Activated CD8-positive, alpha-beta memory T cell treated with anti-CD3 and anti-CD28 coated beads for 1 hour (primary cell): ENCODE measurements around the gene TAS2R46.
"Not testable (repeated sequence)": the region's sequence is repeated elsewhere in the genome, so short reads cannot be mapped to it uniquely, and the experiment has no call there.

Source experiments
- DNase-seq, 2 donors: peaks; one replicate each; pipeline ENCODE4 v3.0.0-alpha.2; 2020; ENCODE audit warnings: low read depth in 1 of 2; ENCODE audit errors: extremely low read depth in 1 of 2

The TAS2R46 gene

DNA sequence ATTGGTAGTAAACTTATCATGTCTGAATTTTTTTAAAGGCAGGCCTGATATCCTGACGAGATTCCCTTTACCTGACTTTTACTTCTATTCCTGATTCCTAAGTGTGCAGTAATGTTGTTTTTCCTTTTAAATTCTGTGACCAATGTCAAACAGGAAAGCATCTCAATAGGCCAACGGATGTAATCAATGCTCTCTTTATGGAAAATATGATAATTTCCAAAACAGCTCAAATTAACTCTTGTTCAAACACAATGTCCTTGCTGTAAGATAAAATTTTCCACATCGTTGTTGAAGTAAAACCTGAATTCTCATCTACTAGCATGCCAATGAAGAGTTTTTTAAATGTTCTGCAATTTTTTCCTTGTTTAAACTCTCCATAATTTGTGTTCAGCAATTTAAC is 22.9 kb downstream of the TAS2R46 start:
- no peak for DNase-seq

DNA sequence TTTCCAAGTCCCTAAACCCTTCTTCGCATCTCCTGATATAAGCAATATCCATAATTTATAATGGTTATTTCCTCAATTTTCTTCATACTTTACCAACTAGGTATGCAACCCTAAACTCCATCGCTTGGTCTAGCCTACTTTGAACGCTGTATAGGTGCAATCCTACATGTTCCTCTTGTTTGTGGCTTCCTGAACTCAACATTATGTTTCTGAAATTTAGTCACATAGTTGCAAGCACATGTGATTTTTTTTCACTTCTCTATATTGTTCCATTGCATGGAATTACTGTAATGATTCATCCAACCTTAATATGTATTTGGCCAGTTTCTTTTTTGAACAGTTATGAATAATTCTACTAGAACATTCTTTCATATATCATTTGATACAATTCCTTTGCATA is 28.1 kb downstream of the TAS2R46 start:
- DNase-seq, result not testable (repeated sequence)

DNA sequence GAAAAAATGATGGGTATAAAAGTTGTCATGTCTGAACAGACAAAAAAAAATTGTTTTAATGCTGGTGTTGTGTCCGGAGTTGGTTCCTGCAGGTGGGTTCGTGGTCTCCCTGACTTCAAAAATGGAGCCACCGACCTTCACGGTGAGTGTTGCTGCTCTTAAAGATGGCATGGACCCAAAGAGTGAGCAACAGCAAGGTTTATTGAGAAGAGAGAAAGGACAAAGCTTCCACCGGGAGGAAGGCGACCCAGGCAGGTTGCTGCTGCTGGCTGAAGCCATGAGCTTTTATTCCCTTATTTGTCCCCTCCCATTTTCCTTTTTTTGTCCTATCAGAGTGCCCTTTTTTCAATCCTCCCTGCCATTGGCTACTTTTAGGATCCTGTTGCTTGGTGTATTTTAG is 30.8 kb downstream of the TAS2R46 start, which contains the start of gene TAS2R31:
TAS2R31 (minus strand) TSS at position 101 of the 400 bp plus-strand sequence; CDS start at position 29, 72 bp downstream.
- DNase-seq, result no peak

DNA sequence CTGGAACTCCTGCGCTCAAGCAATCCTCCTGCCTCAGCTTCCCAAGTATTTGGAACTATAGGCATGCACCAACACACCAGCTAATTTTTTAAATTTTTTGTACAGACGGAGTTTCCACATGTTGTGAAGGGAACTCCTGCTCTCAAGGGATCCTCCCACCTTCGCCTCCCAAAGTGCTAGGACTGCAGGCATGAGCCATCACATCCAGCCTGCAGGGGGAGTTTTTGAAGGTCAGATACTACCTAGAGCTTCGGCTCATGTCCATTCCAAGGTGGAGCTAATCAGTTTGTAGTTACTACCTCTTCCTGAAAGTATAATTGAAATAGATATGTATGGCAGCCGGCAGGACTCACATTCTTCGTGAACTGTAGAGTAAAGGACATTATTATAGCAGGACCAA is 36.0 kb downstream of the TAS2R46 start:
- no peak for DNase-seq

DNA sequence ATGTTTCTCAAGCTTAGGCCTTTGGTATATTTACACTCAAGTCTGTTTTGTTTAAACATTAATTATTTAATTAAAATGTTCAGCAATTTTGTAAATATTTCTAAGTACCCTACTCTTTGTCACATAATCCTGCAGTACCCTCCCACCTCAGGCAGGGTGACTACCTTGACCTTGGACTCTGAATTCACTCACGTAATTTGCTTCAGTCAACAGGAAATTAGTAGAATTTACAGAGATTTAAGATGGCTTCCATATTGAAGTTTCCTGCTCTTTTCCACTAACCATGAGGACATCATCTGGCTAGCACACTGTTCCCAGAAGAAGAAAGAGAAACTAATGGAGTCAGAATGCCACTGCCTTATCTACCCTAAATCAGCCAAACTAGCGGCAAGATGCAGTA is 38.7 kb downstream of the TAS2R46 start:
- no peak for DNase-seq

DNA sequence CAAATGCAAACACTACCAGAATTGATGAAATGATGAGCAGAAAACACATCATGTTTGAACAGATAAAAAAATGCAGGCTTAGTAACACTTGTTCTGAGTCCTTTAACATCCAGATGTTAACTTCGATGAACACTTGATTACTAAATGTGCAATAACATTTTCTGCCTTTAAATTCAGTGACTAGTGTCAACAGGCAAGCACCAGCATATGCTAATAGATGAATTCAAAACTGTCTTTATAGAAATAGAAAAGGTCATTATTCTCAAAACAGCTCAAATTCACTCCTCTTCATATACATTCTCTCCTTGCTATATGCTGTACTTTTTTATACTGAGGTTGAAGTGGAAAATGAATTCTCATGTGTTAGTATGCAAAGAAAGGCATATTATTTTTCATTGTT is 39.6 kb downstream of the TAS2R46 start, which contains the start of gene TAS2R19:
TAS2R19 (minus strand) TSS at position 101 of the 400 bp plus-strand sequence; CDS start at position 52, 49 bp downstream.
- no peak for DNase-seq

DNA sequence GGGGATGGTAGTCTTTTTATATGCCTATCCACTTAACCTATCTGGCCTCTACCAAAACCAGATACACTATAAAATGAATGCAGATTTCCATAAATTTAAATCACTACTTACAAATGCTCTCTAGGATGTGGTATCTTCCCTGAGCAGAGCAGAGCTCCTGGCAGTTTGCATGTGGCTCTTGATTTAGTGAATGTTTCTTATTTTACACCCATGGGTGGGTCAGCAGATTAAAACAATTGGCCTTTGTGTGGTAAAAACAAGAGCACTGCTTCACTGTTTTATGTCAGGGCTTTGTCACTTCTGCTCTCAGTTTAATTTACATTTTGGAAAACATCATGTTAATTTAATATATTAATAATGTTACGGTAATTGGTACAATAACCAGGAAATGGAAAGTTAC is 45.2 kb downstream of the TAS2R46 start:
- DNase-seq, result no peak

DNA sequence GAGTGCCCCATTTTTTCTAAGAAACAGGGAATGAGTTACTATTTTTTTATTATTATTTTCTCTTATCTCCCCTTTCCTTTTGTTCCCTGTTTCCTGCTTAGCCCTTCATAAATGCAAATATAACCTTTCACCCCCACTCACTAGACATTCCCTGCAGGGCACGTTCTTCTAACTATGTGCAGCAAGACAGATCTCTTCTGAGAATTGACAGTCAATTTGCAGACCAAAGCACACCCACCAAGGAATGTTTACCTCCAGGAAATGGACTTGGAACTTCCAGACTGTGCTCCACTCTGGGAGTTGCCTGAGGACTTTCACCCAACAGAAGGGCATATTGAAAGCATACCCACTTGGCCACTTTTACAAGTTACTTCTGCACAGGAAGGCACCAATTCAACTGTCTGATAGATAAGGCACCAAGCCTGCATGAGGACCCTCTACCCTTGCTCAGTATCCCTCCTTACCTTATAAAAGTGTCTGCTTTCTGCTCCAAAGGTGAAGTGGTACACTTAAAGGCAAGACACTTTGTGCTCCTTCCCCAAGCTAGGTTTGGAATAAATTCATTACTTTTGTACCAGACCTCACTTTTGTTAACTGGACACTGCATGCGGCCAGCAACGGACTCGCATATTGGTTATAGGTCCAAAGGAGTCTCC is 46.2 kb downstream of the TAS2R46 start:
- DNase-seq, result no peak

DNA sequence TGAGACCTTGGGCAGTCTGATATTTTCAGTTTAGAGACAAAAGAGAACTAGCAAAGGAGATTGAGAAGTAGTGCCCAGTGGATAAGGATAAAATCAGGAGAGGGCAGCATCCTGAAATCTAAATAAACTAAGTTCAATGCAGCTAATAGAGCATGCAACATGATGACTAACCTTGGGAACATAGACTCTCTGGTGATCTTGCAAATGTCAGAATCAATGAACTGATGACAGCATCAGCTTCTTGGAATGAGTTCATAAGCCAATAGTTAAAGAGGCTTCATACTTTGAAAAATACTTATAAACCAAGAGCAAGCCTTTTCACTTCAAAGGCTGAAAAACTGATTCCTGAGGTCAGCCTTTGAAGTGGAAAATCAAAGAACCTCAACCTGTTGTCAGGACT is 47.9 kb downstream of the TAS2R46 start:
- no peak for DNase-seq
